Endothelial cell of umbilical vein (primary cell): Measurements from ENCODE around the gene CD34.

Source experiments
- CTCF ChIP-seq, 2 donors: IDR thresholded peaks; 1 replicate in 1 of 2; 2 replicates in 1 of 2; pipeline ENCODE4 v1.5.1; 2011; ENCODE audit warnings: low read length in 2 of 2, mild to moderate bottlenecking in 2 of 2, moderate library complexity in 2 of 2, control low read depth in 1 of 2, inconsistent platforms in 1 of 2, low read depth in 1 of 2; ENCODE audit not compliant: insufficient read depth in 1 of 2; ENCODE audit errors: extremely low read depth in 1 of 2
- EZH2 ChIP-seq: IDR thresholded peaks from 2 replicates; pipeline ENCODE4 v1.6.1; 2012; ENCODE audit warnings: borderline replicate concordance, low read depth, mild to moderate bottlenecking, moderate library complexity, low read length, inconsistent platforms; ENCODE audit not compliant: severe bottlenecking
- POLR2AphosphoS5 ChIP-seq: IDR thresholded peaks from 2 replicates; pipeline ENCODE4 v1.6.1; 2012; ENCODE audit warnings: low read depth, mild to moderate bottlenecking, control low read depth, low read length, moderate library complexity; ENCODE audit not compliant: insufficient read depth

- TF ChIP-seq CTCF (IDR thresholded peaks at IDR 0.05; ENCODE audit: extremely low read depth in 1 of 2, insufficient read depth in 1 of 2, low read depth in 1 of 2, low read length in 2 of 2) (no peak), POLR2AphosphoS5 (no peak), EZH2 (no peak)
Measured at GRCh38 chr1:207870306-207871031, 40.5 kb downstream of the CD34 start.
